ENCODE measurements around the gene POC1A. TPM values are rescaled to one million over a fixed set of nuclear protein-coding genes. Genes with fewer than 3 reads are reported as not detected.

POC1A gene
- total and polyA plus RNA-seq, 2 of the 8 experiments (the other 6 are each of a cell fraction or from before 2014, with no cell fraction given): 35.7 to 39.2 TPM

DNA sequence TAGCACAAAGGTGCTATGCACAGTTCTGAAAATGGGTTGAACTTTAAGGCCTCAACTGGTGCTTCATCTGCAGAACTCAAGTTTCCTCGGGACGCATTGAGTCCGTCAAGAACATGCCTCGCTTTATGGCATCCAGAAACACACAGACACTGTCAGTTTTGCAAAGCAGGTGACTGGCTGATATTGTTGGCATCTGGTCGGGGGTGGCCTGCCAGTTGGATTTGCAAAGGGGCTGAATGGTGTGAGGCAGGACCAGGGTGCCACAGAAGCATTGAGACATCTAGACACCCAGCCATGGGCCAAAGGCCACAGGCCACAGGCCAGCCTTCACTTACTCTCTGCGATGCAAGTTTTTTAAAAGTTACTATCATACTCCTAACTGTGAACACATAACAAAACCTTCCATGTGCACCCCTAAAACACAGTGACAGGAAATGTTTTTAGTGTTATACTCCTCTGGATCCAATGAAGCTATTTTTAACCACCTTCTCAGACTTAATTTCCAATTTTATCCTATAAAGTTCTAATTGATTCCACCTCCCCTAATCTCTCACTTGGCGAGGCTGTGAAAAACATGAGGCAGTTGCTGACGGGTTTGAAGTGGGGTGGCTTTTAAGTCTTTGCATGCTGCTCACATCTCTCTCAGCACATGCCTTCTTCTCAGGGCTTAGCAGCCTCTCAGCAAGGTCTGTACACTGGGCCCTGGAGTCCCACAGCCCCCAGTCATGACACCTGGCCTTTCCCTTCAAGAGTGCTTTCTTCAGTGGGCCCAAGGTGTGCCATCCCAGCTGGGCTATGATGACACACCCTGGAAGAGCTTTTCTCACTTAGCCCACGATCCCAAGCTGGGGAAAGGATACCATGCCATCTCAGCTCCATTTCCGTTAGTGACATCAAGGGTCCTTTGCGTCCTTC is 59.4 kb downstream of the POC1A start:
- H4K20me1 ChIP-seq (replicated peaks in 1 of 2; ENCODE audit: control insufficient read depth in 1 of 2, insufficient read depth in 2 of 2, low read length in 2 of 2): peaks cover 0 to 2% of the 10 kb centered on the region in 2 experiments
- H2AK5ac ChIP-seq (ENCODE audit: low read depth, low read length): no peak overlapping the region
- no peaks in the 10 kb centered on the region for H3K9me3 ChIP-seq (ENCODE audit: insufficient read depth in 2 of 2, low read depth in 1 of 2, low read length in 1 of 2)
- no peak overlapping the region for H3K4me2 ChIP-seq (ENCODE audit: insufficient read depth in 1 of 2, low read depth in 2 of 2, low read length in 2 of 2)
- H3K4ac ChIP-seq (replicated peaks; ENCODE audit: insufficient read length, low read depth, low read length): no peak overlapping the region
- no peaks in the 10 kb centered on the region for H3K79me2 ChIP-seq (ENCODE audit: control insufficient read depth in 1 of 2, insufficient read depth in 2 of 2, low read length in 2 of 2)
- POLR2A ChIA-PET (ENCODE audit: partially characterized antibody): interaction anchor here (1.0 to 1.1 kb wide), 2 partner anchors 11 to 82 kb away, joined by 3 to 4 read pairs; no protein-coding TSS in a partner anchor
- H2BK12ac ChIP-seq (ENCODE audit: low read depth, low read length): no peak overlapping the region
- no peaks in the 10 kb centered on the region for H3K23me2 ChIP-seq (ENCODE audit: low read depth, low read length)
- H2BK15ac ChIP-seq (ENCODE audit: low read length): no peak overlapping the region
- no peaks in the 10 kb centered on the region for H3K4me1 ChIP-seq (replicated peaks in 1 of 4; ENCODE audit: control insufficient read depth in 3 of 4, insufficient read depth in 4 of 4, low read length in 3 of 4)
- no peak overlapping the region for H2BK5ac ChIP-seq (ENCODE audit: low read depth, low read length)
- H2BK120ac ChIP-seq (replicated peaks; ENCODE audit: low read depth, low read length): no peak overlapping the region
- H3K27ac ChIP-seq (ENCODE audit: low read depth, low read length): no peak overlapping the region
- WGBS, 2 experiments (ENCODE audit: extremely low coverage in 1 of 2, insufficient coverage in 1 of 2, insufficient read length in 1 of 2, insufficient replicate concordance in 2 of 2, low coverage in 1 of 2, low lambda C conversion rate in 2 of 2, missing lambda C conversion rate in 1 of 2): 94% methylated on average over 11 of the region's 11 CpGs; no CpG with 5 or more reads in 1 of the 2 experiments
- H3K23ac ChIP-seq (ENCODE audit: insufficient read length): no peak overlapping the region
- no peaks in the 10 kb centered on the region for H3K27me3 ChIP-seq (replicated peaks in 1 of 4; ENCODE audit: control insufficient read depth in 3 of 4, extremely low read depth in 1 of 4, insufficient read depth in 3 of 4, low read length in 3 of 4)
- peaks cover 5 to 19% (median 12%) of the 10 kb centered on the region in 4 experiments; a peak in 5 of 8 replicates for H3K36me3 ChIP-seq (ENCODE audit: control insufficient read depth in 2 of 4, insufficient read depth in 4 of 4, low read length in 3 of 4)
- no peaks in the 10 kb centered on the region for H3K79me1 ChIP-seq (ENCODE audit: low read depth, low read length)
- H3K56ac ChIP-seq (replicated peaks; ENCODE audit: insufficient read length, low read depth, low read length): no peak overlapping the region
- FAIRE-seq: no peak
- no peak overlapping the region for H4K8ac ChIP-seq (ENCODE audit: extremely low read depth, insufficient read depth, low read length)
- no peak overlapping the region for H3K14ac ChIP-seq (ENCODE audit: insufficient read length)
- no peak overlapping the region for H3K4me3 ChIP-seq (ENCODE audit: extremely low read depth in 1 of 4, insufficient read depth in 2 of 4, low read depth in 3 of 4, low read length in 4 of 4)
- no peak overlapping the region for H3K9ac ChIP-seq (replicated peaks in 1 of 4; ENCODE audit: extremely low read depth in 1 of 4, low read depth in 3 of 4, low read length in 3 of 4)
- H2BK20ac ChIP-seq (ENCODE audit: low read length): no peak overlapping the region
- no peak for DNase-seq (ENCODE audit: low read depth in 1 of 2, low spot score in 2 of 2)
- H4K5ac ChIP-seq (ENCODE audit: insufficient read length, low read depth, low read length): no peak overlapping the region
- H3K18ac ChIP-seq (ENCODE audit: extremely low read depth, low read length): no peak overlapping the region
- no peak overlapping the region for H4K91ac ChIP-seq (replicated peaks; ENCODE audit: insufficient read length, low read length)
- CTCF ChIA-PET (ENCODE audit: partially characterized antibody): interaction anchor here (1.0 to 1.6 kb wide), 8 partner anchors 28 to 94 kb away, joined by 3 to 6 read pairs (median 4); no protein-coding TSS in a partner anchor
- no peak overlapping the region for H2AFZ ChIP-seq (ENCODE audit: low read length)
- no peak for TF ChIP-seq TBP (IDR thresholded peaks at IDR 0.05; ENCODE audit: low read depth, low read length)
- no peak for TF ChIP-seq ASH2L (IDR thresholded peaks at IDR 0.05; ENCODE audit: low read length)
- no peak for TF ChIP-seq SIN3A (conservative IDR thresholded peaks at IDR 0.05 in 1 of 2, IDR thresholded peaks at IDR 0.05 in 1 of 2; ENCODE audit: low read depth in 1 of 2, low read length in 2 of 2)
- no peak for TF ChIP-seq SAP30 (IDR thresholded peaks at IDR 0.05; ENCODE audit: insufficient read depth, insufficient replicate concordance, low read length)
- TF ChIP-seq CBX8 (IDR thresholded peaks at IDR 0.05; ENCODE audit: borderline replicate concordance, low read depth, low read length): no peak
- no peak for TF ChIP-seq ATF3 (IDR thresholded peaks at IDR 0.05; ENCODE audit: insufficient read depth, low read depth, low read length)
- no peak for TF ChIP-seq EGR1 (IDR thresholded peaks at IDR 0.05; ENCODE audit: borderline replicate concordance, low read depth, low read length)
- TF ChIP-seq GABPA (IDR thresholded peaks at IDR 0.05; ENCODE audit: borderline replicate concordance, insufficient read depth, low read length): no peak
- TF ChIP-seq TEAD4 (IDR thresholded peaks at IDR 0.05; ENCODE audit: low read depth, low read length): no peak
- no peak for TF ChIP-seq HDAC2 (IDR thresholded peaks at IDR 0.05; ENCODE audit: borderline replicate concordance in 1 of 2, low read depth in 2 of 2, low read length in 2 of 2)

All from H1 (cell line).